ENCODE results near the gene PMEPA1. TPM values are rescaled to one million over a fixed set of nuclear protein-coding genes. Genes with fewer than 3 reads are reported as not detected.

Gene PMEPA1
- total RNA-seq, 1 donor from 2014 or later = 62.5 TPM

GRCh38 chr20:57728762-57729161 lies 18.9 kb upstream of the PMEPA1 start:
- H3K4me3 ChIP-seq (ENCODE audit: low read depth, low read length) = no peak overlapping the region
- DNase-seq (ENCODE audit: low read depth) = no peak
- no peak for TF ChIP-seq CTCF (conservative IDR thresholded peaks at IDR 0.05; ENCODE audit: low read depth, low read length)

GRCh38 chr20:57727863-57728262 lies 18.0 kb upstream of the PMEPA1 start:
- DNase-seq (ENCODE audit: low read depth) = no peak
- TF ChIP-seq CTCF (conservative IDR thresholded peaks at IDR 0.05; ENCODE audit: low read depth, low read length) = no peak
- no peak overlapping the region for H3K4me3 ChIP-seq (ENCODE audit: low read depth, low read length)

GRCh38 chr20:57725636-57726035 lies 15.8 kb upstream of the PMEPA1 start:
- H3K4me3 ChIP-seq (ENCODE audit: low read depth, low read length) = no peak overlapping the region
- no peak for DNase-seq (ENCODE audit: low read depth)
- no peak for TF ChIP-seq CTCF (conservative IDR thresholded peaks at IDR 0.05; ENCODE audit: low read depth, low read length)

DNA sequence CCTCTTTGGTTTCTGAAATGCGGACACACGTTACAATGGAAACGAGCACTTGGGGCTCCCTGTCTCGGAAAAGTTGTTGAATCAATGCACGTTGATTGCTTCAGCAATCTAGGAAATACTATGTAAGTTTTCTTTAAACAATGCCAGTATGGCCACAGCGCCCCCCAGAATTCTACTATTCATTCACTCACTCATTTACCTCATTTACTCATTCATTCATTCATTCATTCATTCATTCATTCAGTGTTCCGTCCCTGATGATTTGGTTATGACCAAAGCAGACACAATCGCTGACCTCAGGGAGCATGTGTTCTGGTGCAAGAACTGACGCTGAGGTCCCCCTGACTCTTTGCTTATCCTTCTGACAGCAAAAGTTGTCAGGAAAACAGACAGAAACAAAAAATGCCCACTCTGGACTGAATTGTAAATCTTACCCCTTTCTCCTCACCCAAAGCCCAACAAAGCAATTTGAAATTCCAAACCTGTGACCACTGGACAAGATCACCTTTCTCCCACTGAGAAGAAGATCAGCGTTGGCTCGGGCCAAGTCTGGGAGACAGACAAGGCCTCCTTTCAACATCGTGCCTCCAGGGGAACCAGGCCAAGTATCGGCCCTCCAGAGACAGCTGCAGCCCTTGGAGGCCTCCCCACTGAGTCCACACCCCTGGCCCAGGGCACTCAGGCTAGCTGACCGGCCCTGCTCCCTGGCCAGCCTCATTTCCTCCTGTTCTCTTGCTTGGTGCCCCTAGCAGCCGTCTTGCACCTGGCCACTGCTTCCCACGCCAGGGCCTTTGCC lies 15.0 kb upstream of the PMEPA1 start:
- H3K4me3 ChIP-seq (ENCODE audit: low read depth, low read length) = no peak overlapping the region
- no peak for TF ChIP-seq CTCF (conservative IDR thresholded peaks at IDR 0.05; ENCODE audit: low read depth, low read length)
- no peak for DNase-seq (ENCODE audit: low read depth)

DNA sequence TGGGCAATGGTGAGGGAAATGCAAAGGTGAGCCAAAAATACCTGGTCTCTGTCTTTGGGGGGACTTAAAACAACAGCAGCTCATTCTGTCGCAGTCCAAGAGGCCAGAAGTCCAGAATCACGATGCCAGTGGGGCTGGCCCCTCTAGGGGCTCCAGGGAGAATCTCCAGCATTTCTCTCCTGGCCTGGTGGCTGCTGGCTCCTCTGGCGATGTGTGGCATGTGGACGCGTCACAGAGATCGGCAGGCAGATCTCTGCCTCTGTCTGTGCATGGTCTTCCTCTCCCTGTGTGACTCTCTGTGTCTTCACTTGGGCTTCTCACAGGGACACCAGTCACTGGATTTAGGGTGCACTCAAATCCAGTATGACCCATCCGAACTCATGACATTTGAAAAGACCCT lies 14.0 kb upstream of the PMEPA1 start:
- TF ChIP-seq CTCF (conservative IDR thresholded peaks at IDR 0.05; ENCODE audit: low read depth, low read length) = no peak
- no peak for DNase-seq (ENCODE audit: low read depth)
- H3K4me3 ChIP-seq (ENCODE audit: low read depth, low read length) = no peak overlapping the region

DNA sequence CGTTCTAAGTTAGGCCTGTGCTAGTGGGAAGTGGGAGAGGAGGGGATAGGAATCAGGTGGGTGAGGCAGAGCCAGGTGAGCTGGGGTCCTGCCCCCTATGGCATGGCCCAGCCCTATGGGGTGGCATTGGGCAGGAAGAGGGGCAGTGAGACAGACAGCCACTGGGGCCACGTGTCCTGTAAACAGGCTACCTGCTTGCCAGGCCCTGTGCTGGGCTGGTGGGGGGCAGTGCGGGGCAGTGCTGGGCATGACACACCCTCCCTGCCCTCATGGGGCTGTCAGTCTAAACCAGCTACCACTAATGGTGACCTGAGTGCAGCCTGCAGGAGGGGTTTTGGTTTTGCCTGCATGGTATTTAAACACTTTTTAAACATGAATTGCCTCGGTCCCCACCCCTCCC lies 10.1 kb upstream of the PMEPA1 start:
- no peak overlapping the region for H3K4me3 ChIP-seq (ENCODE audit: low read depth, low read length)
- DNase-seq (ENCODE audit: low read depth) = no peak
- TF ChIP-seq CTCF (conservative IDR thresholded peaks at IDR 0.05; ENCODE audit: low read depth, low read length) = no peak

GRCh38 chr20:57718490-57719009 lies 8.7 kb upstream of the PMEPA1 start:
- DNase-seq (ENCODE audit: low read depth) = peak; percentile 78
- TF ChIP-seq CTCF (conservative IDR thresholded peaks at IDR 0.05; ENCODE audit: low read depth, low read length) = no peak
- peak overlapping the region; percentile 61 for H3K4me3 ChIP-seq (ENCODE audit: low read depth, low read length)
